ENCODE results near the gene ELOA2.
"Not testable (repeated sequence)": the region's sequence is repeated elsewhere in the genome, so short reads cannot be mapped to it uniquely, and the experiment has no call there.

Gene ELOA2, protein sequence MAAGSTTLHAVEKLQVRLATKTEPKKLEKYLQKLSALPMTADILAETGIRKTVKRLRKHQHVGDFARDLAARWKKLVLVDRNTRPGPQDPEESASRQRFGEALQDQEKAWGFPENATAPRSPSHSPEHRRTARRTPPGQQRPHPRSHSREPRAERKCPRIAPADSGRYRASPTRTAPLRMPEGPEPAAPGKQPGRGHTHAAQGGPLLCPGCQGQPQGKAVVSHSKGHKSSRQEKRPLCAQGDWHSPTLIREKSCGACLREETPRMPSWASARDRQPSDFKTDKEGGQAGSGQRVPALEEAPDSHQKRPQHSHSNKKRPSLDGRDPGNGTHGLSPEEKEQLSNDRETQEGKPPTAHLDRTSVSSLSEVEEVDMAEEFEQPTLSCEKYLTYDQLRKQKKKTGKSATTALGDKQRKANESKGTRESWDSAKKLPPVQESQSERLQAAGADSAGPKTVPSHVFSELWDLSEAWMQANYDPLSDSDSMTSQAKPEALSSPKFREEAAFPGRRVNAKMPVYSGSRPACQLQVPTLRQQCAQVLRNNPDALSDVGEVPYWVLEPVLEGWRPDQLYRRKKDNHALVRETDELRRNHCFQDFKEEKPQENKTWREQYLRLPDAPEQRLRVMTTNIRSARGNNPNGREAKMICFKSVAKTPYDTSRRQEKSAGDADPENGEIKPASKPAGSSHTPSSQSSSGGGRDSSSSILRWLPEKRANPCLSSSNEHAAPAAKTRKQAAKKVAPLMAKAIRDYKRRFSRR

DNA sequence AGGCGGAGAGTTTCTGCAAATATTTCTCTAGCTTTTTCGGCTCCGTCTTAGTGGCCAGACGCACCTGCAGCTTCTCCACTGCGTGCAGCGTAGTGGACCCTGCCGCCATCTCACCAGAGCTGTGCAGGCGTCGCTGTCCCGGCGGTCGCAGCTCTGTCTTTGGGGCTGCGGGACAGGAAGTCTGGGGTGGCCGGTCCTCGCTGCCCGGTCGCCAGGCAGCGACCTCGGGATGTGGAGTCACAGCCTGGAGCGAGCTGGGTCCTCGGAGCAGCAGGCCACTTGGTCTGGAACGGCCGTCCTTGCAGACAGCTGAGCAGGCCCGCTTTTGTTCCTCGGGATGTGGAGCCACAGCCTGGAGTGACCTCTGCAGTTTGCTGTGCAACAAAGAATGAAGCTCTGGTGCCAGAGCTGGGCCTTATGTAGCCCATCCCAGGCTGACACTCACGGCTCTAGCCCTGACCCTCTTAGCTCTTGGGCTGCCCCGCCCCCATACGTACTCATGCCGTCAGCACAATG is at the start of gene ELOA2:
Gene ELOA2, minus strand, starts transcription at position 466 of the 516 bp plus-strand sequence. Its CDS starts 357 bp downstream, at position 109.
- DNase-seq (ENCODE audit: low read depth), result no peak

GRCh38 chr18:47081578-47081977 is 46.2 kb upstream of the ELOA2 start:
- DNase-seq (ENCODE audit: low read depth), result no peak

DNA sequence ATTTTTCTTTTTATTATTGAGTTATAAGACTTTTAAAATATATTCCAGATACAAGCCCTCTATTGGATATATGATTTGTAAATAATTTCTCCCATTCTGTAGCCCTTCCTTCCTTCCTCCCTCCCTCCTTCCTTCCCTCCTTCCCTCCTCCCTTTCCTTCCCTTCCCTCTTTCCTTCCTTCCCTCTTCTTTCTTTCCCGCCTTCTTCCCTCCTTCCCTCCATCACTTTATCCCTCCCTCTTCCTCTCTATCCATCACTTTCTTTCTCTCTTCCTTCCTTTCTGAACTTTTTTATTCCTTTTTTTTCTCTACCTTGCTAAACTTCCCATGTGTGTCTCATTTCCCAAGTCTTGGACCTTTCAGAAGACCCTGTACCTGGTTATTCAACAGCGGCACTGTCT is 45.5 kb upstream of the ELOA2 start:
- no peak for DNase-seq (ENCODE audit: low read depth)

DNA sequence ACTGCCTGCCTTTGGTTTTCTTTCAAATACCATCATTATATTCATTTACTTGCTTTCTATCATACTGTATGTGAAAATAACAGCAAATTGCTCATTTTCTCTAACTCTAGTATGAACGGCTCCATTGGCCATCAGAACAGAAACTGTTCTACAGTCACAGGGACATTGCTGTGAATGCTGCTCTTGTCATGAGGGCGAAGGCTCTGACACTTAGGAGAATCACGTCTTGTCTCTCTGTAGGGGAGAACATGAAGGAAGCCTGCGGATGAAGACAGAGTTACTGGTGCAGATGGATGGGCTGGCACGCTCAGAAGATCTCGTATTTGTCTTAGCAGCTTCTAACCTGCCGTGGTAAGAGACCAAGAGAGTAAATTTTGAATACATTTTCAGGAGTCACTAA is 41.7 kb upstream of the ELOA2 start:
- no peak for DNase-seq (ENCODE audit: low read depth)

- no peak for DNase-seq (ENCODE audit: low read depth)
Observed at GRCh38 chr18:47075098-47075883, 39.9 kb upstream of the ELOA2 start.

DNA sequence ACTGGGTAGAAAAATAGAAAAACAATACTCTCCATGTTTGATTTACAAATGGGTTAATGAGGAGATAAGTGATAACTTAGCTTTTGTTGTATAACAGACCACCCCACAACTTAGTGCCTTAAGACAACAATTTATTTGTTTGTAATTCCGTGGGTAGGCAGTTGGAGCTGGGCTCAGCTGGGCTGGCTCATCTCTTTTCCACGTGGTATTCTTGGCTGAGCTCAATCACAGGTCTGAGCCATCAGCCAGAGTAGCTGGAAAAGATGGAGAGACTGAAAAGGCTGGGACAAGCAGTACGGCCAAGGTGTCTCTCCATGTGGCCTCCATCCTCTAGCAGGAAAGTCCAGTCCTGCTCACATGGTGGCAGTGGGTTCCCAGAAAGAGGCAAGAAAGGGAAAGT is 32.2 kb upstream of the ELOA2 start:
- no peak for DNase-seq (ENCODE audit: low read depth)

DNA sequence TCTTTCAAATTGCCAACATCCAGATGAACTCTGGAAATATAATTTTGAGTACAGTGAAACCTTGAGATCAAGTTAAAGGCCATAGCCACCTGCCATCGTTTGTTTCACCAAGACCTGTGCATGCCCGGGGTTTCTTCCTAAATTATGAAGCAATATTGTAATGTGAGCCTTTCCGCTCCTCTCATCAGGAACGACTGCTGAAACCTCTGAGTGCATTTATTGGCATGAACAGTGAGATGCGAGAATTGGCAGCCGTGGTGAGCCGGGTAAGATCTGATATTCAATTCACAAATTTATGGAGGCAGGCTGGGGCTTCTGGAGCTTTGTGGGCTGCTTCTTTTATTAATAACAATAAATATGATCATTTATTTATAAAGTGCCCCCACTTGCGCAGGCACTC is 27.7 kb upstream of the ELOA2 start:
- no peak for DNase-seq (ENCODE audit: low read depth)

- no peak for DNase-seq (ENCODE audit: low read depth)
Observed at GRCh38 chr18:47062471-47062870, 27.1 kb upstream of the ELOA2 start.

DNA sequence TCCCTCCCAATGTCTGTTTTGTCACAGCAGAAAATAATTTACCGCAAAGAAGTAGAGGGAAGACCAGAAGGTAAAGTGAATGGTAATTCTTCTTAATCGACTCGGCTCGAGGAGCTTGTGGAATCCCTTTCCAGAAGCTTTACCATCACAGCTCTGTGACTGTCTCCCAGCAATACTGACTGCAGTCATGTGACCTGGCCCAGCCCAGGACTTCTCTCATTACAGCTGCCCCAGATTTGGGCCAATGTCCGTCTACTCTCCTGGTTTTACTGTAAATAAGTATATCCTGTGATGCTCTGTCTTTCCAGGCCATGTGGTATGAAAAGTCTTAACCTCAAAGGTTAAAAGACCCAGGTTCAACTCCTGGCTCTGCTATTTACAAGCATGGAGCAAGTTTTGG is 18.9 kb upstream of the ELOA2 start:
- no peak for DNase-seq (ENCODE audit: low read depth)

GRCh38 chr18:47050468-47050867 is 15.0 kb upstream of the ELOA2 start:
- no peak for DNase-seq (ENCODE audit: low read depth)

DNA sequence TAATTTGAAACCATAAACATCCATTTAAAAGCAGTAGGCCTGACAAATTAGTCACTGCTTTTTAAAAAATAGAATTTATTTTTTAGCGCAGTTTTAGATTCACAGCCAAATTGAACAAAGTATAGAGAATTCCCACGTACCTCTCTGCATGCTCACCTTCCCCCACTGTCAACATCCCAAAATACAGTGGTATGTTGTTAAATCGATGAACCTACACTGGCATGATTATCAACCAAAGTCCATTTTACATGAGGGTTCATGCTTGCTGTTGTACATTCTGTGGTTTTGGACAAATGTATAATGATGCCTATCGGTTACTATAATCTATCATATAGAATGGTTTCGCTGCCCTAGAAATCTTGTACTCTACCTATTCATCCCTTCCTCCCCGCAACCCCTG is 5.6 kb upstream of the ELOA2 start:
- no peak for DNase-seq (ENCODE audit: low read depth)

- no peak for DNase-seq (ENCODE audit: low read depth)
Observed at GRCh38 chr18:47036927-47037578, 1.6 kb upstream of the ELOA2 start.

GRCh38 chr18:47036298-47036874 is 965 bp upstream of the ELOA2 start:
- no peak for DNase-seq (ENCODE audit: low read depth)

GRCh38 chr18:47034591-47034990 is 830 bp downstream of the ELOA2 start:
- DNase-seq (ENCODE audit: low read depth), result not testable (repeated sequence)

GRCh38 chr18:47032945-47033344 is 2.5 kb downstream of the ELOA2 start:
- no peak for DNase-seq (ENCODE audit: low read depth)

DNA sequence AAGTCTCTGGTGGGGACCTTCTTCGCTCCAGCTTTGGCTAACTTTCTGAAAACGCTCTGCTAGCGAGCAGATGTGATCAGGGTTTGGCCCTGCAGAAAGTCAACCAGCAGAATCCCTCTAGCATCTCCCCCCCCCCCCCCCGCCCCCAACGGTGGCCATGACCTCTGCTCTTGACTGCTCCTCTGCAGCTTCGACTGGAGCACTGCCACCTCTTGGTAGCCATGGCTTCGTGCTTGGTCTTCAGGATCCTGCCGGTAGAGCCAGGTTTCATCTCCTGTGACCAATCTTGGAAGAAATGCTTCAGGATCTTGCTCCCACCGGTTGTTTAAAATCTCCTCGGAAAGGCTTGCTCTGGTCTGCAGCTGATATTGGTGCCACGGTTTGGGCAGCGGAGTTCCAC is 4.5 kb downstream of the ELOA2 start:
- not testable (repeated sequence) for DNase-seq (ENCODE audit: low read depth)

DNA sequence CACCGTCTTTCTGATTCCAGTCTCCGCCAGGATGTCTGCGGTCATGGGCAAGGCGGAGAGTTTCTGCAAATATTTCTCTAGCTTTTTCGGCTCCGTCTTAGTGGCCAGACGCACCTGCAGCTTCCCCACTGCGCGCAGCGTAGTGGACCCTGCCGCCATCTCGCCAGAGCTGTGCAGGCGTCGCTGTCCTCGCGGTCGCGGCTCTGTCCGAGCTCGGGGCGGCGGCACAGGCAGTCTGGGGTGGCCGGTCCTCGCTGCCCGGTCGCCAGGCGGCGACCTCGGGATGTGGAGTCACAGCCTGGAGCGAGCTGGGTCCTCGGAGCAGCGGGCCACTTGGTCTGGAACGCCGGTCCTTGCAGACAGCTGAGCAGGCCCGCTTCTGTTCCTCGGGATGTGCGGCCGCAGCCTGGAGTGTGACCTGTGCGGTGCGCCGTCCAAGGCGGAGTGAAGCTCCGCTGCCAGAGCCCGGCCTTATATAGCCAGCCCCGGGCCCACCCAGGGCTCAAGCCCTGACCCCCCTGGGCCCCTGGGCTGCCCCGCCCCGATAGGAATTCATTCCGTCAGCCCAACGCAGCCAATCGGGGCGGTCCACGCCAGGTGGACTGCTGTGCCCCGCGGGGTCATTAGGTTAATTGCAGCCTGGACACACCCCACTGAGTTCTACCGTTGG is 5.6 kb downstream of the ELOA2 start:
- DNase-seq (ENCODE audit: low read depth), result not testable (repeated sequence)

- not testable (repeated sequence) for DNase-seq (ENCODE audit: low read depth)
Observed at GRCh38 chr18:47028738-47029137, 6.7 kb downstream of the ELOA2 start.

DNA sequence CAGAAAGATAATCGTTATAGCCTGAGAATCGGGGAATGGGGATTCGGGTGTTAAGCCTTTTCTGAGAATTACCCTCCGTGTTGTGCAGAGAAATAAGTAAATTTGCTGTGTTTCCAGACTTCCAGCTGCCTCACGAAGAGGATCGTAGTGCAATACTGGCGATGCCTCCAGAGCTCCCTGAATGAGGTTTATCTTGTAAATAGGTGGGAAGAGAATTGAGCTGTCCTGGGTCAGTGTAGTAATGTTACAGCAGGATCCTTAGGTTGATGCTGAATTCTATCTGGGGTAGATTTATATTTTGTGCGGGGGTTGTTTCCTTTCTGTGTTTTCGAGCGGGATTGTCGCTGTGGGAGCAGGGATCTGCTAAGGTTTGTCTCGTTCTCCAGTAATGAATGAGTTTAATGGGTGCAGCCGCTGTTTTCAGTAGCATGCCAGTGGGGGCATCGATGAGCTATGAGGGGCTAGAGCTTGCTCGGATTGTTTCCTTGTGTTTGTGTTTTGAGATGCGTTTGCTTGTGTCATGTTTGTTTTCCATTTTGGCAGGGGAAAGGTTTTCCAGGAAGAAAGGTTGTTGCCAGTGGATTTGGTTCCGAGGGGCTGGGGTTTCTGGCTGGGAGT is 9.8 kb downstream of the ELOA2 start:
- not testable (repeated sequence) for DNase-seq (ENCODE audit: low read depth)

DNA sequence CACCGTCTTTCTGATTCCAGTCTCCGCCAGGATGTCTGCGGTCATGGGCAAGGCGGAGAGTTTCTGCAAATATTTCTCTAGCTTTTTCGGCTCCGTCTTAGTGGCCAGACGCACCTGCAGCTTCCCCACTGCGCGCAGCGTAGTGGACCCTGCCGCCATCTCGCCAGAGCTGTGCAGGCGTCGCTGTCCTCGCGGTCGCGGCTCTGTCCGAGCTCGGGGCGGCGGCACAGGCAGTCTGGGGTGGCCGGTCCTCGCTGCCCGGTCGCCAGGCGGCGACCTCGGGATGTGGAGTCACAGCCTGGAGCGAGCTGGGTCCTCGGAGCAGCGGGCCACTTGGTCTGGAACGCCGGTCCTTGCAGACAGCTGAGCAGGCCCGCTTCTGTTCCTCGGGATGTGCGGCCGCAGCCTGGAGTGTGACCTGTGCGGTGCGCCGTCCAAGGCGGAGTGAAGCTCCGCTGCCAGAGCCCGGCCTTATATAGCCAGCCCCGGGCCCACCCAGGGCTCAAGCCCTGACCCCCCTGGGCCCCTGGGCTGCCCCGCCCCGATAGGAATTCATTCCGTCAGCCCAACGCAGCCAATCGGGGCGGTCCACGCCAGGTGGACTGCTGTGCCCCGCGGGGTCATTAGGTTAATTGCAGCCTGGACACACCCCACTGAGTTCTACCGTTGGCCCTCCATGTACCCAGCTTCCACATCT is 11.5 kb downstream of the ELOA2 start:
- DNase-seq (ENCODE audit: low read depth), result not testable (repeated sequence)
